DMS 273 treated with DMSO at 0.1 percent for 48 hours (cell line): ENCODE data around the gene RETREG2.
A peak's percentile ranks its signal among the peaks of the same experiment; 100 is the strongest.

Experiments
- DNase-seq: peaks from one replicate; lab custom pipeline; 2025; lab: John Stamatoyannopoulos, UW

Gene RETREG2

GRCh38 chr2:219169930-219170654 is 8.0 kb upstream of the RETREG2 start, which contains the start of gene SLC23A3:
Gene SLC23A3 (minus strand): TSS chr2:219170029. CDS start chr2:219169984, 45 bp downstream.
- DNase-seq, result no peak

GRCh38 chr2:219171231-219171651 is 6.8 kb upstream of the RETREG2 start:
- DNase-seq, result no peak

- no peak for DNase-seq
Observed at GRCh38 chr2:219172231-219173154, 5.6 kb upstream of the RETREG2 start.

GRCh38 chr2:219173176-219173575 is 4.9 kb upstream of the RETREG2 start:
- DNase-seq, result no peak

DNA sequence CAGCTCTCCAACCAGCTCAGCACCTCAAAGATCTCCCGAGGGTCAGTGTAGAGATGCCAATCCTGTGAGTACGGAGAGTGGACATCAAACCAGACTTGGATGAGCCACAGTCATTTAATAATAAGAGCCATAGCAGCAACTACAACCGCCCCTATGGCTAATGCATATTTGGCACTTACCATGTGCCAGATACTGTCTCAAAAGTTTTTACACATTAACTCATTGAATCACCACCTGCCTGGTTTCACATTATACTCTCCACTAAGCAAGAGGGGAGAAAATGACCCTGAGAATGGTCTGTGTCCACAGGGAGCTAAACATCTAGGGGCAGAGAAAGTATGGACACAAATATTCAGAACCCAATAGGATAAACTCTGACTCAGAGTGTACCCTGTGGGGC is 3.9 kb upstream of the RETREG2 start:
- no peak for DNase-seq

DNA sequence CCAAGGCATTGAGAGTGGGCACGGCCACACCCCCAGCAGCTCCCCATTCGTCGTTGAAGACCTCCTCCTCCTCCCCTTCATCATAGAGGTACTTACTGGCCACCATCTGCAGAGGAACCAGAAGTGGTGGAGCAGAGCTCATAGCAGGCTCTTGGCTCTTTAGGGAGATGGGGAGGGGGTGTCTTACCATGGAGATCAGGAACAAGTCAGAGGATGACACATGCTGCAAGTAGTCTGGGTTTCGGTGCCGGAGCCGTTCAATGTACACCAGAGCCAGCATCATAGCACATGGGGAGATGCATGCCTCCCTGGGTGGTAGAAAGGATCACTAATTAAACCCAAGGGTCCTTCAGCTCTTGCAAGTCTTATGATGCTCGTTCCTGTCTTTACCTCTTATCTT is 3.3 kb upstream of the RETREG2 start:
- no peak for DNase-seq

GRCh38 chr2:219175486-219175885 is 2.6 kb upstream of the RETREG2 start:
- no peak for DNase-seq

- DNase-seq, result no peak
Observed at GRCh38 chr2:219175928-219176817, 1.9 kb upstream of the RETREG2 start.

- DNase-seq, result peak; percentile 63
Observed at GRCh38 chr2:219176818-219177551, 1.1 kb upstream of the RETREG2 start, which contains the start of gene CNPPD1. Gene CNPPD1 (minus strand): TSS chr2:219176925. CDS start chr2:219176828, 97 bp downstream.

- DNase-seq, result no peak
Observed at GRCh38 chr2:219178377-219179175, 501 bp downstream of the RETREG2 start.

DNA sequence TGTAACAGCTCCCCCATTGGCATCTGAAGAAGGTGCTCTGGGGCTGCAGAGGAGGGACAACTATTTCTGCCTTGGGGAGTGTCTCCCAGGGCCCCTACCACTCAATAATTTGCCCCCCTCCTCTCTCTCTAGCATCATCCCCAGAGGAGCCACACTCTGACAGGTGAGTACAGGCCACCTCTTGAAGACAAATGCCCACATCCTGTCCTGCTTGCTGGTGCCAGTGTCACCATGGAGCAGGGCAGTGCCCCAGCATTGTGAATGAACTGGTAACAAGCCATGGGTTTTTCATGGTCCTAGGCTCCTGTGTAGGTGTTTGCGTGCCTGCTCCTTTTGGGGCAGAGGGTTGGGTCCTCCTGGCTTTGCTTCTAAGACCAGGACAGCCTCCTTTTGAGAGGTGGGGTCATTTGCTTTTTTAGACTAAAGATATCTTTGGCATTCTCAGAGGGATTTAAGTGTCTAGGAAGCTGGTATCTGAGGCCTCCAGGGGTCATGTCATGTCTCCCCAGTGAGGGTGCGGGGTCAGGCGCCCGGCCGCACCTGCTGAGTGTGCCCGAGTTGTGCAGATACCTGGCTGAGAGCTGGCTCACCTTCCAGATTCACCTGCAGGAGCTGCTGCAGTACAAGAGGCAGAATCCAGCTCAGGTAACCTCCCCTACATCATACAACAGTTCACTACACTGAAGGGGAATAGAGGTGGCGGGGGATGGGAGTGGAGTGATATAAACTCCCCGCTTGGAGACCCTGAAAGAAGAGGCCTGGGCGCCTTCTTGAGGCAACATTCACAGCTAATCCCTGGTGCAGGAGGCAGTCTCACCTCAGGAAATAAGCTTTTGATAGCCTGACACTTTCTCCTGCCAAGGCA is 1.8 kb downstream of the RETREG2 start:
- no peak for DNase-seq

- DNase-seq, result no peak
Observed at GRCh38 chr2:219180961-219181360, 2.9 kb downstream of the RETREG2 start.

- no peak for DNase-seq
Observed at GRCh38 chr2:219181531-219181930, 3.5 kb downstream of the RETREG2 start.

- no peak for DNase-seq
Observed at GRCh38 chr2:219182331-219183150, 4.5 kb downstream of the RETREG2 start.

DNA sequence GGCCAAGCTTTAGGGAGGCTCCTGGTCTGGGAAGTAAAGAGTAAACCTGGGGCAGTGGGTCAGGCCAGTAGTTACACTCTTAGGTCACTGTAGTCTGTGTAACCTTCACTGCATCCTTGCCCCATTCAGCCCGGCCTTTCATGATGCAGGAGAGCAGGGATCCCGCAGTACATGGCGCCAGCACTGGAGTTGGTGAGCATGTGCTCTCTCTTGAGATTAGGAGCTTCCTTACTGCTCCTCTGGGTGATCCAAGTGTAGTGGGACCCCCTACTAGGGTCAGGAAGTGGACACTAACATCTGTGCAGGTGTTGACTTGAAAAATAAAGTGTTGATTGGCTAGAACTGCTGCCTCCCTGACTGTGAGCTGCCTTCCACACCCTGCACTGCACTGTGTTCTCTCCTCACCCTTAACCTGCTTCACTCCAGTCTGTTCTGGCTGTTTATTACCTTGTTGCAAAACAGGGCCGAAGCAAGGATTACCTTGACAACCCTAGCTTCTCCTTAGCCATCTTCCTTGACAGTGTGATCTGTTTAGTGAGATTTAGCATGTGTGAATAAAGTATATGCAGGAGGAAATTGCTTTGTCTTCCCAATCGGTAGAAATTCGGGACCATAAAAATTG is 5.2 kb downstream of the RETREG2 start:
- DNase-seq, result no peak

DNA sequence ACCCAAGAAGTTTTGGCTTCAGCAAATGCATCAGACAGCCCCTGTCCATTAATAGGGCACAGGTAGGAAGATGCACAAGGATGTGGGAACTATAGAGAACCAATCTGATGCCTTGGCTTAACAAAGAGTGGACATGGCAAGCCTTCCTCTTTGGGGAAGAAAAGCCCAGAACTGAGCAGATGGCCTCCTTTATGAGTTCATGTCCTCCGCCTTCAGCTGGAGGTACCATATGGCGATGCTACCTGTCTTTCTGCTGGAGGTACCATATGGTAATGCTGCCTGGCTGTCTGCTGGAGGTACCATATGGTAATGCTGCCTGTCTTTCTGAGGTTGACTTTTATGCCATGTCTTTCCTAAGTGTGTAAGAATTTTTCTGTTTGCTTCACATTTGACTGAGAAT is 6.0 kb downstream of the RETREG2 start:
- peak; percentile 90 for DNase-seq

DNA sequence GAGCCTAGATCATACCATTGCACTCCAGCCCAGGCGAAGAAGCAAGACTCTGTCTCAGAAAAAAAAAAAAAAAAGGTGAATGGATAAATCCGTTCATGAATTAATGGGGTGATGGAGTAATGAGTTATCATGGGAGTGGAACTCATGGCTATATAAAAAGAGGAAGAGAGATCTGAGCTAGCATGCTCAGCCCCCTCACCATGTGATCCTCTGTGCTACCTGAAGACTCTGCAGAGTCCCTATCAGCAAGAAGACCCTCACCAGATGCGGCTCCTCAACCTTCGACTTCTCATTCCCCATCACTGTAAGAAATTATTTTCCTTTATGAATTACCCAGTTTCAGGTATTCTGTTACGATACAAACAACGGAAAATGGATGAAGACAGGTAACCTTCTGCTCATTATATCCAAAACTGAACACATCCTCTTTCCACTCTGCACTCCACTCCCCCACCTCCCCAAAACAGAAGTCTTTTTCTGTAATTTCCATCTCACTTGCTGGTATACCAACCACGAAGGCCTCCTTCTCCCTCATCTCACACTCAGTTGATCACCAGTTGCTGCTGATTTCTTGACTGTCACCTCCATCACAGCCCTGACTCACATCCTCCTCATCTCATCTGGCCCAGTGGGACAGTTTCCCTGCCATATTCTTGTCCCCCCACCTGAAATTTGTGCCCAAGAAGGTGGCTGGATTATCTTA is 8.8 kb downstream of the RETREG2 start:
- DNase-seq, result no peak
